GM21367 (cell line): ENCODE results near the gene FAM43A.

Experiments used
- ATAC-seq: cut with Tn5 transposase; IDR thresholded peaks from one replicate; pipeline ENCODE4 v1.9.1; 2021; ENCODE audit not compliant: unreplicated experiment

The FAM43A gene

GRCh38 chr3:194685718-194686413, at the start of gene FAM43A:
TSS of gene FAM43A (plus strand) at chr3:194685883. CDS start at chr3:194686827, 944 bp downstream.
- ATAC-seq = peak; percentile 33

GRCh38 chr3:194637066-194637465, 48.6 kb upstream of the FAM43A start:
- no peak for ATAC-seq

GRCh38 chr3:194637541-194638400, 47.9 kb upstream of the FAM43A start:
- ATAC-seq = no peak

- no peak for ATAC-seq
Measured at GRCh38 chr3:194638991-194639605, 46.6 kb upstream of the FAM43A start.

DNA sequence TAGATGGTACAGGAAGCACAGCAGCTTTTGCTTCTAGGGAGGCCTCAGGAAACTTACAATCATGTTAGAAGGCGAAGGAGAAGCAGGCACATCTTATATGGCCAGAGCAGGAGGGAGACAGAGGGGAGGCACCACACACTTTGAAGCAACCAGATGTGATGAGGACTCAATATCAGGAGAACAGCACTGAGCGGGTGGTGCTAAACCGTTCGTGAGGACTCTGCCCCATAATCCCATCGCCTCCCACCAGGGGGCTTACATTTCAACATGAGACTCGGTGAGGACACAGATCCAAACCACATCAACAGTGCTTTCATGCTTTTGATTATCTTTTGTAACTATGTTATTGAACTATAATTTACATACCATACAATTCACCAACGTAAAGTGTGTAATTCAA, 44.9 kb upstream of the FAM43A start:
- ATAC-seq = no peak

GRCh38 chr3:194642769-194643168, 42.9 kb upstream of the FAM43A start:
- ATAC-seq = no peak

DNA sequence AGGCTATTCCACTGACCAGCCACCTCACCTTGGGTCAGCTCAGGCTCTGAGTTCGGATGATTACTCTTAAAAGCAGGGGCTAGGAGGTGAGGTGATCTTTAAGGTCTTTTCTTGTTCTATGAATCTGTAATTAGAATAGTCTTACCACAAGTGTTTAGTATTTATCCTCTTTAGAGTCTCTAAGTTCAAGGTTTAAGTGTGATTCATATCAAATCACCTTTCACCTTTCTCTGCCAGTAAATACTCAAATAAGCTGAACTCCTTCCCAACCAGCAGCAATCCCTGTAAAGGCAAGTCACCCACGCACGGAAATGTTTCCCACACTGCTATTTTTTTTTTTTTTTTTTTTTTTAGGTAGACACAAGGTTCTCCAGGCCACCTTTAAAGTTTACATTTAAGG, 37.9 kb upstream of the FAM43A start:
- ATAC-seq = no peak

DNA sequence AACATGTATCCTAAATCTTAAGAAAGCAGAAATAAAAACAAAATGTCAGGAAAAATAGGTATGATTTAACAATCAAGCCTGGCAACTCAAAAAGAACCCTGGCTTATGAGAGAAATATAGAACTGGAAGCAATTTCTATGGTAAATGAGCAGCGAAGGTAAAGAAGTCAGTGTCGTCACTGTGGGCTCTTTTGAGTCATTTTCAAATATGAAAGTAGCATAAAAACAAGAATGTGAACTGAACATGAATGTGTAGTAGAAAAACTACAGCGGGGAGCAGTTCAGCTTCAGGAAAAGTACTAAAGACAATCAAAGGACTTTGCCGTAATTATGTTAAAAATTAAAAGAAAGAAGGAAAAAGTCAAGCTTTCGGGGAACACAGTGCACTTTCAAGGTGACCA, 31.2 kb upstream of the FAM43A start:
- peak; percentile 58 for ATAC-seq

DNA sequence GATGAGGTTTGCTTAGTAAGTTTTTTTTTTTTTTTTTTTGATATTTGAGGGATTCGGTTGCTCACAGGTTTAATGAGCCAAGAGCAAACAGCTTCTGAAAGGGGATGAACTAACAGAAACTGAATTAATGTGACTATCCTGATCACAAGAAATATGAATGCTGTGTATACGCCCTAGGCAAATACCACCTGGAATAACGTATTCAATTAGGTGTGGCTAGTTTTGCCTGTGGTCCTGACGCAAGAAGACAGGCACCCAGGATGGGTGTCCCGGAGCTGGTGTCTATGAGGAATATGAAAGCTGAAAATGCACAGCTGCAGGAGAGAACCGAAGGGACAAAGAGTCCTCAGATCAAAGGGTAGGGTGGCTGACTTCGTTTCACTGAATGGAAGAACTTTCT, 28.2 kb upstream of the FAM43A start:
- no peak for ATAC-seq

GRCh38 chr3:194658477-194659242, 27.0 kb upstream of the FAM43A start:
- ATAC-seq = no peak

GRCh38 chr3:194659778-194660177, 25.9 kb upstream of the FAM43A start:
- ATAC-seq = no peak

- ATAC-seq = no peak
Measured at GRCh38 chr3:194661374-194661773, 24.3 kb upstream of the FAM43A start.

DNA sequence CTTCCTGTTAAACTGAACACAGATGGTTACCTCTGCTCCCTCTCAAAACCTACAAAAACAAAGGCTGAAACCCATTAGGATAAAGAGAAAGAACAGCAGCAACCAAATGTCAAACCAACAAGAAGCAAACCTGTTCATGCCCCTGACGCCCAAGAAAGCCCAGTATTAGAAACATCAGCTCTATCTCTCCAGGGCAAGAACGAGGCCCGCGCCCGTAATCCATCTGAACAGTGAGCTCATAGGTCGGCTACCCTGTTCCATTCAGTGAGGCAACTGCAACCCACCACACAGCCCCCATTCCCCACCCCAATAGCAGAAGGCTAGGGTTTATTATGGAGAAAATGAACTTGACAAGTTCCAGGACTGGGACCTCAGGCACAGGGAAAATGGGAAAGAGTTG, 23.7 kb upstream of the FAM43A start:
- ATAC-seq = no peak

- ATAC-seq = no peak
Measured at GRCh38 chr3:194664857-194665256, 20.8 kb upstream of the FAM43A start.

- no peak for ATAC-seq
Measured at GRCh38 chr3:194667363-194667762, 18.3 kb upstream of the FAM43A start.

GRCh38 chr3:194671511-194671899, 14.2 kb upstream of the FAM43A start:
- peak; percentile 6 for ATAC-seq

GRCh38 chr3:194671900-194672808, 13.5 kb upstream of the FAM43A start, which contains the start of gene LSG1:
TSS of gene LSG1 (minus strand) at chr3:194672191. CDS start at chr3:194672162, 29 bp downstream.
- ATAC-seq = peak; percentile 78

DNA sequence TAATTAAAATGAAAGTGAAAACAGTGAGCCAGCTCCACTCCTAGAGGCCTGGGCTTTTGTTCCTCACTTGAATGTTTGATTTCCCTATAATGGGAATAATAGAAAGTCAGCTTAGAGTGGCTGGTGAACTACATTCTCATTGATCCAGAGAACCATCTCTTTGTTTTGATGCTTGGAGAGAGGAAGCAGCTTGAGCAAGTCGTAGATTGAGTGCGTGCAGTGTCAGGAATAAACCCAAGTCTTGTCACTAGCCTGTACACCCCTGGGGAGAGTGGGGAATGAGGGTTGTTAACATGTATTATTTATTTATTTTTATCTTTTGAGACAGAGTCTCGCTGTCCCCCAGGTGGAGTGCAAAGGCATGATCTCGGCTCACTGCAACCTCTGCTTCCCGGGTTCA, 12.8 kb upstream of the FAM43A start:
- ATAC-seq = no peak

GRCh38 chr3:194673761-194674160, 11.9 kb upstream of the FAM43A start:
- ATAC-seq = no peak

DNA sequence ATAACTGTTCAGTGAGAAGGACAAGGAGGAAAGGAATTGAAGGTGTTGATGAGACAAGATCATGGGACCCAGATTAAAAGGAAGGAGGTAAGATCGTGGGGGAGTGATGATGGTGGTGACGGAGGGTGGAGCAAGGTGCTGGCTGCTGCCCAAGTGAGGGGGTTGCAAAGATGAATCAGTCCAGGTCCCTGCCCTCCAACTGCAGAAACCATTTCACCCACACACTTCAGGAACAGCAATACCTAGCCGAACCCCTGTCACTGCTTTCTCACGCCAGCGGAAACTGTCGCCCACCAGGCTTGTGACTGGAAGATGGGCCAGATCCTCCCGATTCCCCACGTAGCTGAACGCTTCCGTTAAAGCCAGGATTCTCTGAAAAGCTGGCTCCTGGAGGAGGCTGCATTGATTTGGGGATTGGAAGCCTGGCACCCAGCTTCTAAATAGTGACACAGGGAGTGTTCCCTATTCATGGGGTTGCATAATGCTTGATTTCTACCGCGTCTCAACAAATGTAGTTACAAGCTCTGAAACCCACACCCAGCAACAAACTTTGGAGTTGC, 10.5 kb upstream of the FAM43A start:
- ATAC-seq = no peak
